A673 (cell line): ENCODE data around the gene PRG2. TPM values are rescaled to one million over a fixed set of nuclear protein-coding genes. Genes with fewer than 3 reads are reported as not detected.

ENCODE experiments used
- BruUV-seq: library from RNA; stranded (reverse); fragments of 400-500 nt; replicated peaks from 2 replicates; lab custom pipeline; 2021; lab: Mats Ljungman, UMichigan
- CTCF ChIA-PET: fragments of 300-600 bp; sonication (Branson Sonifier 250); formaldehyde crosslinking; loops from one replicate; lab custom pipeline; 2022; ENCODE audit warnings: antibody characterized with exemption; lab: Charles Lee
- POLR2A ChIA-PET: fragments of 300-600 bp; sonication (Branson Sonifier 250); formaldehyde crosslinking; loops from one replicate; lab custom pipeline; 2022; ENCODE audit warnings: antibody characterized with exemption; ENCODE audit not compliant: low non-redundant PET; lab: Charles Lee
- DNase-seq: peaks from one replicate; pipeline ENCODE4 v3.0.0-alpha.2; 2015; ENCODE audit warnings: low spot score
- H3K27ac ChIP-seq: fragments of 200-600 bp; sonication (generic); 2 replicates; pipeline ENCODE4 v1.5.1; 2016; ENCODE audit warnings: mixed run types, low read depth, mild to moderate bottlenecking, mixed read lengths, antibody characterized with exemption, low read length; ENCODE audit not compliant: poor library complexity, severe bottlenecking
- H3K27me3 ChIP-seq: fragments of 200-600 bp; sonication (generic); replicated peaks from 2 replicates; pipeline ENCODE4 v1.6.1; 2017; ENCODE audit warnings: mixed run types, low read depth, mild to moderate bottlenecking, mixed read lengths, antibody characterized with exemption, low read length; ENCODE audit not compliant: insufficient read depth, poor library complexity
- H3K36me3 ChIP-seq: fragments of 200-600 bp; sonication (generic); 2 replicates; pipeline ENCODE4 v1.6.1; 2016; ENCODE audit warnings: mixed run types, mild to moderate bottlenecking, mixed read lengths, antibody characterized with exemption, low read length; ENCODE audit not compliant: insufficient read depth, poor library complexity, severe bottlenecking
- H3K4me1 ChIP-seq: fragments of 200-600 bp; sonication (generic); 2 replicates; pipeline ENCODE4 v1.6.1; 2017; ENCODE audit warnings: mixed run types, mild to moderate bottlenecking, mixed read lengths, antibody characterized with exemption, low read length; ENCODE audit not compliant: insufficient read depth, poor library complexity, severe bottlenecking
- H3K4me3 ChIP-seq: fragments of 200-600 bp; sonication (generic); 2 replicates; pipeline ENCODE4 v1.5.1; 2016; ENCODE audit warnings: low read depth, mixed run types, mild to moderate bottlenecking, mixed read lengths, low read length; ENCODE audit not compliant: poor library complexity, severe bottlenecking
- H3K9me3 ChIP-seq: fragments of 200-600 bp; sonication (generic); 2 replicates; pipeline ENCODE4 v1.6.1; 2016; ENCODE audit warnings: mixed run types, low read depth, mild to moderate bottlenecking, mixed read lengths, antibody characterized with exemption, low read length; ENCODE audit not compliant: poor library complexity, severe bottlenecking
- CTCF ChIP-seq: fragments of 300-800, 200-600 bp; sonication (generic); conservative IDR thresholded peaks from 2 replicates; pipeline ENCODE4 v1.5.1; 2017; ENCODE audit warnings: low read depth, mild to moderate bottlenecking, antibody characterized with exemption, low read length, moderate library complexity, mixed read lengths
- EZH2 ChIP-seq: fragments of 200-600 bp; sonication (generic); IDR thresholded peaks from 2 replicates; pipeline ENCODE4 v1.6.1; 2017; ENCODE audit warnings: borderline replicate concordance, low read depth, mild to moderate bottlenecking, mixed read lengths, antibody characterized with exemption, low read length; ENCODE audit not compliant: poor library complexity, severe bottlenecking
- intact Hi-C: fragments of 100-400 bp; cut with micrococcal nuclease; formaldehyde crosslinking; loops from one replicate; pipeline ENCODE4 v1.10.0; 2022; ENCODE audit not compliant: unreplicated experiment
- total RNA-seq: library from RNA; stranded (reverse); gene quantifications from 2 replicates; pipeline ENCODE4 v1.2.3, GENCODE V29; 2021

Gene PRG2
- total RNA-seq, 1 experiment from 2014 or later = not detected

- Histone ChIP-seq H3K4me3 (no peak overlapping the region), H3K4me1 (peaks cover 24% of the 10 kb centered on the region), H3K36me3 (peaks cover 17% of the 10 kb centered on the region), H3K27ac (no peak overlapping the region), H3K9me3 (no peaks in the 10 kb centered on the region), H3K27me3 (no peaks in the 10 kb centered on the region)
- no TSS peak for BruUV-seq
- no peak for DNase-seq
- POLR2A ChIA-PET = no interaction called here
- intact Hi-C loops = no loop called here
- CTCF ChIA-PET = no interaction called here
- no peak for TF ChIP-seq EZH2
- TF ChIP-seq CTCF = no peak
Observed at GRCh38 chr11:57421066-57421465, 30.6 kb upstream of the PRG2 start.

GRCh38 chr11:57419146-57419545 is 28.7 kb upstream of the PRG2 start:
- ChIA-PET CTCF (no interaction called here), POLR2A (no interaction called here)
- intact Hi-C loops = no loop called here
- Histone ChIP-seq H3K4me1 (peaks cover 5% of the 10 kb centered on the region), H3K27ac (no peak overlapping the region), H3K36me3 (peaks cover 26% of the 10 kb centered on the region), H3K27me3 (no peaks in the 10 kb centered on the region), H3K4me3 (no peak overlapping the region), H3K9me3 (no peaks in the 10 kb centered on the region)
- BruUV-seq = no TSS peak
- DNase-seq = no peak
- TF ChIP-seq CTCF (no peak), EZH2 (no peak)

GRCh38 chr11:57418131-57418530 is 27.7 kb upstream of the PRG2 start:
- no peak for DNase-seq
- ChIA-PET POLR2A (no interaction called here), CTCF (interaction anchor here (0.6 kb wide), 1 partner anchor 14 kb away, joined by 4 read pairs; no protein-coding TSS in a partner anchor)
- intact Hi-C loops = no loop called here
- Histone ChIP-seq H3K27me3 (no peaks in the 10 kb centered on the region), H3K4me1 (no peaks in the 10 kb centered on the region), H3K4me3 (no peak overlapping the region), H3K36me3 (peaks cover 26% of the 10 kb centered on the region), H3K27ac (no peak overlapping the region), H3K9me3 (no peaks in the 10 kb centered on the region)
- TF ChIP-seq EZH2 (no peak), CTCF (no peak)
- no TSS peak for BruUV-seq
